Colonic mucosa (tissue), 4 donors: ENCODE data around the gene CYP27B1. TPM values are rescaled to one million over a fixed set of nuclear protein-coding genes. Genes with fewer than 3 reads are reported as not detected.

Source experiments
- DNase-seq: peaks from one replicate; pipeline ENCODE4 v3.0.0-alpha.2; 2020
- H3K27ac ChIP-seq: fragments of 200-600 bp; one replicate; pipeline ENCODE4 v1.8.0; 2021
- H3K27me3 ChIP-seq: fragments of 200-600 bp; one replicate; pipeline ENCODE4 v1.8.0; 2021
- H3K36me3 ChIP-seq: fragments of 200-600 bp; one replicate; pipeline ENCODE4 v1.8.0; 2021
- H3K4me1 ChIP-seq: fragments of 200-600 bp; one replicate; pipeline ENCODE4 v1.8.0; 2021; ENCODE audit warnings: mild to moderate bottlenecking
- H3K4me3 ChIP-seq: fragments of 200-600 bp; one replicate; pipeline ENCODE4 v1.8.0; 2021
- H3K9ac ChIP-seq, 2 donors: one replicate each; pipeline ENCODE4 v1.7.0; 2013; ENCODE audit warnings: control low read depth in 2 of 2, low read depth in 2 of 2, low read length in 2 of 2
- H3K9me3 ChIP-seq: fragments of 200-600 bp; one replicate; pipeline ENCODE4 v1.8.0; 2021
- intact Hi-C: fragments of 100-400 bp; cut with DNase I; formaldehyde crosslinking; loops from one replicate; pipeline ENCODE4 v1.14.1; 2022
- total RNA-seq, 2 donors: library from RNA; stranded (reverse); fragmentation: NEBNext Ultra II Directional in 1 of 2; extraction: Animal tissue kit (Norgen Biotek cat#: 25700) in 1 of 2; gene quantifications; one replicate each; pipeline ENCODE4 v1.2.1, GENCODE V29; 2021
- TF ChIP-seq, protein P1 (sequence below): fragments of 200-600 bp; IDR thresholded peaks from one replicate; pipeline ENCODE4 v1.8.0; 2022; ENCODE audit warnings: antibody characterized with exemption, mild to moderate bottlenecking
- donor health status: healthy.
- donor health status: DM: no; HTN: no; CAD: no.
- donor health status: DM: no; HTN: no; CAD: no.

CYP27B1 gene
- total RNA-seq, 2 donors from 2014 or later: 0.80 to 1.6 TPM

DNA sequence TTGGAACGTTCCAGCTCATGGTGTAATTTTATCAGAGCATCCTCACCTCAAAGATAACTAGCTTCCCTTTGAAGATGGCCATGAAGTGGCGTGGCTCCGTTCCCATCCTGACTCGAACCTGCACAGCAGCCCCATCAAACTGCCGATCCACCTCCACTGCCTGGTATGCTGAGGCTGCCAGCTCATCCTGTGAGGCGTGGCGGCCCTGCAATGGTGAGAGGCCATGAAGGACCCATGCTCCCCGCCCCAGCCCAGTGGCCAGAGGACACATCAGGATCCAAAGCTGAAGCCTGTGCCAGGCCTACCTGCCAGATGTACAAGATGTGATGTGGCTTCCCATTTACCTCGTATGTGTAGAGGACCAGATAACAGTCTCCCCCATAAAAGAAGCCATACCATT is 40.4 kb upstream of the CYP27B1 start:
- TF ChIP-seq, protein P1, sequence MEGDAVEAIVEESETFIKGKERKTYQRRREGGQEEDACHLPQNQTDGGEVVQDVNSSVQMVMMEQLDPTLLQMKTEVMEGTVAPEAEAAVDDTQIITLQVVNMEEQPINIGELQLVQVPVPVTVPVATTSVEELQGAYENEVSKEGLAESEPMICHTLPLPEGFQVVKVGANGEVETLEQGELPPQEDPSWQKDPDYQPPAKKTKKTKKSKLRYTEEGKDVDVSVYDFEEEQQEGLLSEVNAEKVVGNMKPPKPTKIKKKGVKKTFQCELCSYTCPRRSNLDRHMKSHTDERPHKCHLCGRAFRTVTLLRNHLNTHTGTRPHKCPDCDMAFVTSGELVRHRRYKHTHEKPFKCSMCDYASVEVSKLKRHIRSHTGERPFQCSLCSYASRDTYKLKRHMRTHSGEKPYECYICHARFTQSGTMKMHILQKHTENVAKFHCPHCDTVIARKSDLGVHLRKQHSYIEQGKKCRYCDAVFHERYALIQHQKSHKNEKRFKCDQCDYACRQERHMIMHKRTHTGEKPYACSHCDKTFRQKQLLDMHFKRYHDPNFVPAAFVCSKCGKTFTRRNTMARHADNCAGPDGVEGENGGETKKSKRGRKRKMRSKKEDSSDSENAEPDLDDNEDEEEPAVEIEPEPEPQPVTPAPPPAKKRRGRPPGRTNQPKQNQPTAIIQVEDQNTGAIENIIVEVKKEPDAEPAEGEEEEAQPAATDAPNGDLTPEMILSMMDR: no peak
- Histone ChIP-seq H3K9me3 (no peaks in the 10 kb centered on the region), H3K4me3 (no peak overlapping the region), H3K27me3 (no peaks in the 10 kb centered on the region), H3K27ac (no peak overlapping the region), H3K36me3 (peaks cover 3% of the 10 kb centered on the region), H3K9ac (no peak overlapping the region), H3K4me1 (no peaks in the 10 kb centered on the region)
- intact Hi-C loops: no loop called here
- DNase-seq: no peak

DNA sequence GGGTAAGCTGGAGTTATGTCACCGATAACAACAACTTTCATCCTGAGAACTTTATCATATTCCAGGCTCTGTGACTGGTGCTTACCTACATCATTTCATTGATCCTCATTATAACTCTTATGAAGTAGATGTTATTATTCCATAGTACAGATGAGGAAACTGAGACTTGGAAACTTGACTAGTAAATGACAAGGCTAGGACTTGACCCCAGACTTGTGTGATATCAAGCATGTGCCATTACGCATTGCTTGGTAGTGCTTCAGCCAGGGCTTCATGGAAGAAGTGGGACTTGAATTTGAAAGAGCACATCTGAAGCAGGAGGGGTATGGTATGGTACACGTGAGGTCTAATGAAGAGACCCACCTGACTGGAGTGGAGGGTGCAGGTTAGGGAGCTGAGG is 39.8 kb upstream of the CYP27B1 start:
- no peak overlapping the region for H3K9ac ChIP-seq
- H3K27ac ChIP-seq: no peak overlapping the region
- H3K4me1 ChIP-seq: no peaks in the 10 kb centered on the region
- intact Hi-C loops: no loop called here
- no peak overlapping the region for H3K4me3 ChIP-seq
- TF ChIP-seq, protein P1: no peak
- no peak for DNase-seq
- H3K27me3 ChIP-seq: no peaks in the 10 kb centered on the region
- H3K36me3 ChIP-seq: peaks cover 7% of the 10 kb centered on the region
- no peaks in the 10 kb centered on the region for H3K9me3 ChIP-seq

DNA sequence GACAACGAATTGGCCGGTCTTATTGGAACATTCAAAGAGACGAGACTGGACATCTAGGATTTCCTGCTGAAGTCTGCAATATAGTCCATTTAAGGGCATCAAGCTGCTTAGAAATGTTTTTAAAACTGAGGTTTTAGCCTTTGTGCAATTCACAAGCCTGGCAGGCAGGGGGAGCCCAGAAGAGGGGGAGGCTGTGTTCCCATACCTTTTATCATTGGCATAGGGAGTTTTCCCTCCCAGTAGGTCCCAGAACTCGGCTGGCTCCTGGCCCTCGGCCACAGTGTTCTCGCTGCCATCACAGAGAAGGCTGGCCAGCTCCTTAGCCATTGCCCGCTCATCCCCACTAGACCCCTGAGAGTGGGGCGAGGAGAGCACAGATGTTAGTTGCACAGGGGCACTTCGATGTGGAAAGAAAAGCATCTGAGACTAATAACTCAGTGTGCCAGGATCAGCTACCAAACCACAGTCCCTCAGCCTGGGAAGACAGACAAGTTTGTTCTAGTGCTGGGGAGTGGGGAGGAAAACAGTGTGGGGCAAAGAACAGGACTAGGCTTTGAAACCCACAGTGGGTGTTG is 36.5 kb upstream of the CYP27B1 start:
- no peaks in the 10 kb centered on the region for H3K4me1 ChIP-seq
- no peaks in the 10 kb centered on the region for H3K27me3 ChIP-seq
- H3K9me3 ChIP-seq: no peaks in the 10 kb centered on the region
- H3K4me3 ChIP-seq: no peak overlapping the region
- no peak overlapping the region for H3K9ac ChIP-seq
- no peak overlapping the region for H3K27ac ChIP-seq
- peaks cover 7% of the 10 kb centered on the region for H3K36me3 ChIP-seq
- peak; percentile 45 for DNase-seq
- TF ChIP-seq, protein P1: peak; percentile 76
- intact Hi-C loops: loop anchor here (5.0 kb wide), 1 partner anchor 104 kb away; no protein-coding TSS in a partner anchor

DNA sequence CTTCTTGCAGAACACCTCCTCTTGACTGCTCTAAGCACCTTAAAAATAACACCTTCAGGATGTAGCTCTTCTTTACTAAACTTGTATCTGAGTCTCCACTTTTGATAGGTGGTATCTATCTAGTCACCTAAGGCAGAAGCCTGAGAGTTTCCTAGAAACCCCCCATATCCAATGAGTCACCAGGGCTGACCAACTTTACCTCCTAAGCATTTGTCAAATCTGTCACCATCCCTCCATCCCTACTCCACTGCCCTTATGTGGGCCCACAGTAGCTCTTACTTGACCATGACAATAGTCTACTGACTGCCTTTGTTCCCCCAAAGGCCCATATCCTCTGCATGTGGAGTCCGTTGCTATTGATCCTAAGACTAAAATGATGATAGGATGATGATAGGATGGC is 35.7 kb upstream of the CYP27B1 start:
- H3K9ac ChIP-seq: no peak overlapping the region
- H3K36me3 ChIP-seq: peaks cover 7% of the 10 kb centered on the region
- H3K27me3 ChIP-seq: no peaks in the 10 kb centered on the region
- no peak overlapping the region for H3K4me3 ChIP-seq
- H3K4me1 ChIP-seq: no peaks in the 10 kb centered on the region
- H3K9me3 ChIP-seq: no peaks in the 10 kb centered on the region
- no peak for DNase-seq
- no peak overlapping the region for H3K27ac ChIP-seq
- TF ChIP-seq, protein P1: no peak
- intact Hi-C loops: loop anchor here (5.0 kb wide), 1 partner anchor 105 kb away; no protein-coding TSS in a partner anchor

DNA sequence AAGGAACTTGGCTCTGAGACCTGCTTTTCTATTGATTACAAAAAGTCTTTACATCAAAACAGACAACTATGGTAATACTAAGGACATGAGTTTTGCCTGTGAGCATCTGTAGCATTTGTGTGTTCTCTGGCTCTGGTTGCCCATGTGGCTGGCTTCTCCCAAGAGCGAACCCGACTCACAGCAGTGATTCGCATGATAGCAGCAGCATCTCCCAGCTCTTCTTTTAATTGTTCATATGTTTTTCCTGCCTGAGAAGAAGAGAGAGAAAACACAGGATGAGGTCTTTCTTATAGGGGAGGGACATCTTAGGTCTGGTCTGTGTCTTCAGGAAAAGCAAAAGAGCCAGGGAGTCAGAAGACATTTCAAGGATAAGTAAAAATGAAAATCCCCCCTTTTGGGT is 34.1 kb upstream of the CYP27B1 start:
- no peaks in the 10 kb centered on the region for H3K27me3 ChIP-seq
- no peaks in the 10 kb centered on the region for H3K4me1 ChIP-seq
- H3K36me3 ChIP-seq: peaks cover 7% of the 10 kb centered on the region
- no peak overlapping the region for H3K27ac ChIP-seq
- intact Hi-C loops: loop anchor here (5.0 kb wide), 1 partner anchor 106 kb away; no protein-coding TSS in a partner anchor
- H3K9me3 ChIP-seq: no peaks in the 10 kb centered on the region
- H3K4me3 ChIP-seq: no peak overlapping the region
- TF ChIP-seq, protein P1: no peak
- no peak overlapping the region for H3K9ac ChIP-seq
- DNase-seq: no peak
